Liver (tissue), 9 donors: Measurements from ENCODE around the gene FGD6. TPM values are rescaled to one million over a fixed set of nuclear protein-coding genes. Genes with fewer than 3 reads are reported as not detected.

Experiments used
- DNase-seq: peaks from one replicate; pipeline ENCODE4 v3.0.0-alpha.2; 2017; ENCODE audit warnings: low spot score
- H3K27ac ChIP-seq, 2 donors: one replicate each; pipeline ENCODE4 v1.7.0; 2013; ENCODE audit warnings: inconsistent platforms in 2 of 2, low read length in 2 of 2, control low read depth in 1 of 2, low read depth in 1 of 2, mild to moderate bottlenecking in 1 of 2
- H3K27me3 ChIP-seq, 4 donors: one replicate each; pipeline versions ENCODE4 v1.6.1 to v1.7.0; 2013; ENCODE audit warnings: low read length in 3 of 4, inconsistent platforms in 1 of 4, mild to moderate bottlenecking in 1 of 4, moderate library complexity in 1 of 4; ENCODE audit not compliant: control insufficient read depth in 4 of 4, insufficient read depth in 4 of 4
- H3K36me3 ChIP-seq, 4 donors: one replicate each; pipeline versions ENCODE4 v1.6.1 to v1.7.0; 2013; ENCODE audit warnings: low read length in 3 of 4, mild to moderate bottlenecking in 3 of 4, low read depth in 1 of 4, moderate library complexity in 1 of 4; ENCODE audit not compliant: control insufficient read depth in 4 of 4, insufficient read depth in 3 of 4
- H3K4me1 ChIP-seq, 4 donors: one replicate each; pipeline versions ENCODE4 v1.6.1 to v1.7.0; 2013; ENCODE audit warnings: low read length in 3 of 4, mild to moderate bottlenecking in 3 of 4, moderate library complexity in 1 of 4; ENCODE audit not compliant: control insufficient read depth in 4 of 4, insufficient read depth in 4 of 4
- H3K4me3 ChIP-seq, 3 donors: one replicate each; pipeline versions ENCODE4 v1.6.1 to v1.7.0; 2013; ENCODE audit warnings: low read length in 3 of 3, control low read depth in 1 of 3, low read depth in 1 of 3, mild to moderate bottlenecking in 1 of 3
- H3K9ac ChIP-seq, 2 donors: one replicate each; pipeline ENCODE4 v1.7.0; 2013; ENCODE audit warnings: low read length in 2 of 2, mild to moderate bottlenecking in 2 of 2, moderate library complexity in 2 of 2, control low read depth in 1 of 2, low read depth in 1 of 2
- H3K9me3 ChIP-seq, 4 donors: one replicate each; pipeline versions ENCODE4 v1.6.1 to v1.7.0; 2013; ENCODE audit warnings: low read length in 3 of 4; ENCODE audit not compliant: control insufficient read depth in 4 of 4
- ATF3 ChIP-seq: IDR thresholded peaks from 2 replicates; pipeline ENCODE4 v1.6.1; 2016; ENCODE audit warnings: antibody characterized with exemption
- CTCF ChIP-seq: fragments of 150-350 bp; IDR thresholded peaks from 2 replicates; pipeline ENCODE4 v1.5.1; 2017; ENCODE audit warnings: improper control_type of control experiment, low read depth, low read length; ENCODE audit not compliant: missing input control
- EGR1 ChIP-seq, 2 donors: IDR thresholded peaks; 2 replicates each; pipeline ENCODE4 v1.6.1; 2016 to 2018; ENCODE audit warnings: antibody characterized with exemption in 2 of 2, low read depth in 2 of 2
- FOXA1 ChIP-seq: IDR thresholded peaks from 2 replicates; pipeline ENCODE4 v1.6.1; 2016; ENCODE audit warnings: antibody characterized with exemption
- FOXA2 ChIP-seq: IDR thresholded peaks from 2 replicates; pipeline ENCODE4 v1.6.1; 2016; ENCODE audit warnings: antibody characterized with exemption
- GABPA ChIP-seq, 2 donors: IDR thresholded peaks in 1 of 2; conservative IDR thresholded peaks in 1 of 2; 2 replicates each; pipeline ENCODE4 v1.6.1; 2016; ENCODE audit warnings: antibody characterized with exemption in 2 of 2, mild to moderate bottlenecking in 1 of 2, moderate library complexity in 1 of 2
- HNF4A ChIP-seq, 2 donors: conservative IDR thresholded peaks; 2 replicates each; pipeline ENCODE4 v1.6.1; 2016; ENCODE audit warnings: antibody characterized with exemption in 2 of 2, mild to moderate bottlenecking in 2 of 2
- HNF4G ChIP-seq: IDR thresholded peaks from 2 replicates; pipeline ENCODE4 v1.6.1; 2016; ENCODE audit warnings: antibody characterized with exemption
- JUND ChIP-seq, 2 donors: IDR thresholded peaks; 2 replicates each; pipeline ENCODE4 v1.6.1; 2016; ENCODE audit warnings: antibody characterized with exemption in 2 of 2
- MAX ChIP-seq: IDR thresholded peaks from 2 replicates; pipeline ENCODE4 v1.6.1; 2016; ENCODE audit warnings: antibody characterized with exemption
- NR2F2 ChIP-seq: IDR thresholded peaks from 2 replicates; pipeline ENCODE4 v1.6.1; 2016; ENCODE audit warnings: antibody characterized with exemption
- RAD21 ChIP-seq, 2 donors: IDR thresholded peaks; 2 replicates each; pipeline ENCODE4 v1.6.1; 2016; ENCODE audit warnings: antibody characterized with exemption in 2 of 2, mild to moderate bottlenecking in 2 of 2
- REST ChIP-seq: IDR thresholded peaks from 2 replicates; pipeline ENCODE4 v1.6.1; 2016; ENCODE audit warnings: antibody characterized with exemption, mild to moderate bottlenecking
- RXRA ChIP-seq, 2 donors: IDR thresholded peaks; 2 replicates each; pipeline ENCODE4 v1.6.1; 2017 to 2018; ENCODE audit warnings: antibody characterized with exemption in 2 of 2, mild to moderate bottlenecking in 1 of 2
- SP1 ChIP-seq: IDR thresholded peaks from 2 replicates; pipeline ENCODE4 v1.6.1; 2018; ENCODE audit warnings: antibody characterized with exemption, mild to moderate bottlenecking
- TAF1 ChIP-seq: conservative IDR thresholded peaks from 2 replicates; pipeline ENCODE4 v1.6.1; 2016; ENCODE audit warnings: antibody characterized with exemption, mild to moderate bottlenecking
- YY1 ChIP-seq: IDR thresholded peaks from 2 replicates; pipeline ENCODE4 v1.6.1; 2016; ENCODE audit warnings: antibody characterized with exemption, mild to moderate bottlenecking
- ZBTB33 ChIP-seq: IDR thresholded peaks from 2 replicates; pipeline ENCODE4 v1.6.1; 2016; ENCODE audit warnings: antibody characterized with exemption
- WGBS: extraction: QIAGEN DNeasy Blood & Tissue Kit; methylation state at CpG from one replicate; pipeline ENCODE4 v1.1.7; 2013; 5-methylcytosine and 5-hydroxymethylcytosine counted together
- polyA plus RNA-seq, 2 donors: library from polyadenylated mRNA; stranded (reverse) in 1 of 2; unstranded in 1 of 2; fragments of 200-250 nt in 1 of 2; fragments of >200 nt in 1 of 2; fragmentation: Nextera tagmentation in 1 of 2; extraction: Ambion mirVana in 1 of 2; gene quantifications; one replicate each; pipeline versions ENCODE4 v1.2.1 to v1.2.3, GENCODE V29; 2013 to 2015
- total RNA-seq, 2 donors: library from RNA; depleted of rRNA; stranded (reverse); fragments of >200 nt; gene quantifications; one replicate each; pipeline ENCODE4 v1.2.3, GENCODE V29; 2014
- donor health status: healthy.
- donor health status: healthy.
- donor health status: healthy.
- donor health status: healthy.
- donor health status: healthy.

The FGD6 gene
- total and polyA plus RNA-seq, 4 donors: 0.54 to 6.9 (median 2.4) TPM

GRCh38 chr12:95072900-95073697, 144.2 kb downstream of the FGD6 start, which contains the start of gene NR2C1 (continued):
- TF ChIP-seq ZBTB33: peak; percentile 84
- TF ChIP-seq EGR1 (IDR thresholded peaks at IDR 0.05; ENCODE audit: low read depth in 2 of 2): no peak
- TF ChIP-seq HNF4A (conservative IDR thresholded peaks at IDR 0.05): peak in 1 of 2 donors; percentile 26
- peak; percentile 97 for TF ChIP-seq NR2F2
- peak in 1 of 2 donors; percentile 64 for TF ChIP-seq GABPA (IDR thresholded peaks at IDR 0.05 in 1 of 2, conservative IDR thresholded peaks at IDR 0.05 in 1 of 2)
- TF ChIP-seq FOXA1: no peak
- peak in 1 of 2 donors; percentile 58 for TF ChIP-seq RAD21 (IDR thresholded peaks at IDR 0.05)
- TF ChIP-seq HNF4G: no peak

GRCh38 chr12:95070378-95070777, 146.9 kb downstream of the FGD6 start:
- TF ChIP-seq NR2F2 (no peak), TAF1 (no peak), HNF4A (conservative IDR thresholded peaks at IDR 0.05) (no peak), HNF4G (no peak), CTCF (no peak), ATF3 (no peak), GABPA (IDR thresholded peaks at IDR 0.05 in 1 of 2, conservative IDR thresholded peaks at IDR 0.05 in 1 of 2) (no peak), ZBTB33 (no peak), SP1 (no peak), FOXA1 (no peak), EGR1 (IDR thresholded peaks at IDR 0.05; ENCODE audit: low read depth in 2 of 2) (no peak), MAX (no peak), REST (no peak), JUND (IDR thresholded peaks at IDR 0.05) (no peak), FOXA2 (no peak), RAD21 (IDR thresholded peaks at IDR 0.05) (no peak), YY1 (no peak), RXRA (IDR thresholded peaks at IDR 0.05) (no peak)
- DNase-seq: no peak
- peaks cover 0 to 15% (median 10%) of the 10 kb centered on the region in 4 donors for H3K36me3 ChIP-seq
- no peak overlapping the region for H3K27ac ChIP-seq
- H3K4me1 ChIP-seq: peaks cover 3 to 12% (median 6%) of the 10 kb centered on the region in 4 donors
- no peak overlapping the region for H3K9ac ChIP-seq
- WGBS: 94% methylated on average over 1 of the region's 1 CpG
- no peaks in the 10 kb centered on the region for H3K9me3 ChIP-seq
- H3K4me3 ChIP-seq: no peak overlapping the region
- no peaks in the 10 kb centered on the region for H3K27me3 ChIP-seq
